IMR-90 (cell line): ENCODE measurements around the gene DLD. TPM values are rescaled to one million over a fixed set of nuclear protein-coding genes. Genes with fewer than 3 reads are reported as not detected.

Experiments used
- ATAC-seq: fragments of 200-7000 bp; cut with Tn5 transposase; 2 replicates; pipeline ENCODE4 v1.9.1; 2020; ENCODE audit warnings: low read depth, mild to moderate bottlenecking, moderate library complexity
- BruUV-seq: library from RNA; stranded (reverse); fragments of 400-500 nt; replicated peaks from 2 replicates; lab custom pipeline; 2021; lab: Mats Ljungman, UMichigan
- CTCF ChIA-PET: fragments of 300-600 bp; formaldehyde crosslinking; extraction: SDS; loops from one replicate; lab custom pipeline; 2021; ENCODE audit warnings: antibody characterized with exemption; lab: Yijun Ruan, JAX
- POLR2A ChIA-PET: fragments of 300-600 bp; sonication (Branson Sonifier 250); formaldehyde crosslinking; loops from one replicate; lab custom pipeline; 2022; ENCODE audit warnings: antibody characterized with exemption; ENCODE audit not compliant: unreplicated experiment; lab: Charles Lee
- DNase-seq: peaks from one replicate; pipeline ENCODE4 v3.0.0; 2013
- H2AFZ ChIP-seq: replicated peaks from 2 replicates; pipeline ENCODE3; 2013; ENCODE audit warnings: low read length, mild to moderate bottlenecking; ENCODE audit not compliant: poor library complexity
- H2AK5ac ChIP-seq: 2 replicates; pipeline ENCODE4 v1.6.1; 2013; ENCODE audit warnings: low read depth, low read length, inconsistent platforms
- H2AK9ac ChIP-seq: replicated peaks from 2 replicates; pipeline ENCODE3; 2013; ENCODE audit warnings: mild to moderate bottlenecking, low read depth, low read length, moderate library complexity; ENCODE audit not compliant: poor library complexity
- H2BK120ac ChIP-seq: 2 replicates; pipeline ENCODE4 v1.6.1; 2013; ENCODE audit warnings: low read depth, low read length, inconsistent platforms
- H2BK15ac ChIP-seq: 3 replicates; pipeline ENCODE4 v1.6.1; 2013; ENCODE audit warnings: low read depth, low read length, inconsistent platforms
- H2BK20ac ChIP-seq: 2 replicates; pipeline ENCODE4 v1.6.1; 2013; ENCODE audit warnings: low read depth, mild to moderate bottlenecking, inconsistent platforms, low read length, moderate library complexity
- H2BK5ac ChIP-seq: 2 replicates; pipeline ENCODE4 v1.6.1; 2013; ENCODE audit warnings: mild to moderate bottlenecking, low read depth, low read length, inconsistent platforms; ENCODE audit not compliant: poor library complexity, severe bottlenecking
- H3K14ac ChIP-seq: replicated peaks from 2 replicates; pipeline ENCODE4 v1.6.1; 2013; ENCODE audit warnings: low read depth, low read length, inconsistent platforms
- H3K18ac ChIP-seq: 2 replicates; pipeline ENCODE4 v1.6.1; 2013; ENCODE audit warnings: low read depth, low read length, control low read depth
- H3K23ac ChIP-seq: 2 replicates; pipeline ENCODE4 v1.6.1; 2013; ENCODE audit warnings: low read depth, low read length, inconsistent platforms
- H3K27ac ChIP-seq: 2 replicates; pipeline ENCODE4 v1.5.1; 2013; ENCODE audit warnings: mild to moderate bottlenecking, control low read depth, low read length; ENCODE audit not compliant: insufficient read depth
- H3K27me3 ChIP-seq: 2 replicates; pipeline ENCODE4 v1.6.1; 2013; ENCODE audit warnings: low read length; ENCODE audit not compliant: control insufficient read depth, insufficient read depth
- H3K36me3 ChIP-seq: 2 replicates; pipeline ENCODE4 v1.6.1; 2013; ENCODE audit warnings: low read length, mixed read lengths; ENCODE audit not compliant: control insufficient read depth, insufficient read depth
- H3K4ac ChIP-seq: 2 replicates; pipeline ENCODE4 v1.6.1; 2013; ENCODE audit warnings: low read depth, low read length, inconsistent platforms
- H3K4me1 ChIP-seq: 2 replicates; pipeline ENCODE4 v1.6.1; 2013; ENCODE audit warnings: low read length, mixed read lengths; ENCODE audit not compliant: control insufficient read depth, insufficient read depth
- H3K4me2 ChIP-seq: 2 replicates; pipeline ENCODE4 v1.6.1; 2013; ENCODE audit warnings: low read depth, mild to moderate bottlenecking, control low read depth, low read length, moderate library complexity
- H3K4me3 ChIP-seq: 2 replicates; pipeline ENCODE4 v1.5.1; 2013; ENCODE audit warnings: low read depth, mild to moderate bottlenecking, control low read depth, low read length, moderate library complexity; ENCODE audit not compliant: insufficient read depth
- H3K56ac ChIP-seq: 2 replicates; pipeline ENCODE4 v1.6.1; 2013; ENCODE audit warnings: low read length, inconsistent platforms; ENCODE audit not compliant: insufficient read depth; ENCODE audit errors: extremely low read depth
- H3K79me1 ChIP-seq, 2 experiments: 2 replicates each; pipeline ENCODE4 v1.6.1; 2013; ENCODE audit warnings: low read length in 2 of 2, inconsistent platforms in 1 of 2, low read depth in 1 of 2
- H3K9ac ChIP-seq: 2 replicates; pipeline ENCODE4 v1.6.1; 2013; ENCODE audit warnings: low read depth, low read length, control low read depth
- H3K9me1 ChIP-seq: 2 replicates; pipeline ENCODE4 v1.6.1; 2013; ENCODE audit warnings: low read length, inconsistent platforms; ENCODE audit not compliant: insufficient read depth
- H3K9me3 ChIP-seq: 2 replicates; pipeline ENCODE4 v1.6.1; 2013; ENCODE audit warnings: low read length; ENCODE audit not compliant: control insufficient read depth, insufficient read depth
- H4K20me1 ChIP-seq: 2 replicates; pipeline ENCODE4 v1.6.1; 2013; ENCODE audit warnings: low read length, inconsistent platforms; ENCODE audit not compliant: insufficient read depth
- H4K5ac ChIP-seq: 2 replicates; pipeline ENCODE4 v1.6.1; 2013; ENCODE audit warnings: mild to moderate bottlenecking, low read depth, low read length, control low read depth
- H4K8ac ChIP-seq, 2 experiments: 2 replicates each; pipeline ENCODE4 v1.6.1; 2013; ENCODE audit warnings: low read depth in 2 of 2, low read length in 2 of 2, control low read depth in 1 of 2, inconsistent platforms in 1 of 2
- H4K91ac ChIP-seq: 2 replicates; pipeline ENCODE4 v1.6.1; 2013; ENCODE audit warnings: low read depth, low read length, inconsistent platforms; ENCODE audit not compliant: insufficient read depth
- MAFK ChIP-seq: IDR thresholded peaks from 2 replicates; pipeline ENCODE4 v1.6.1; 2012; ENCODE audit warnings: low read depth, low read length, improper control_type of control experiment
- WGBS, 2 experiments: methylation state at CpG; one replicate each; pipeline versions ENCODE4 v1.1.5 to v1.1.7; 2013; ENCODE audit warnings: missing lambda C conversion rate in 2 of 2; ENCODE audit not compliant: insufficient read length in 1 of 2; ENCODE audit errors: extremely low coverage in 2 of 2; 5-methylcytosine and 5-hydroxymethylcytosine counted together
- dilution Hi-C: fragments of 300-500 bp; cut with HindIII; formaldehyde crosslinking; loops from one replicate; pipeline ENCODE4 v1.14.3; 2018; ENCODE audit warnings: low sequenced_read_pairs; ENCODE audit not compliant: unreplicated experiment
- in situ Hi-C: fragments of 300-500 bp; cut with MboI; formaldehyde crosslinking; loops from 3 replicates; pipeline ENCODE4 v1.14.3; 2019; ENCODE audit warnings: low sequenced_read_pairs, inconsistent platforms, mixed read lengths
- intact Hi-C: fragments of 100-400 bp; cut with micrococcal nuclease; formaldehyde crosslinking; loops from 2 replicates; pipeline ENCODE4 v1.10.0; 2022
- polyA plus RNA-seq, 3 experiments: library from polyadenylated mRNA; depleted of rRNA; stranded (reverse); fragments of >200 nt; gene quantifications; 2 replicates each; pipeline ENCODE4 v1.2.3, GENCODE V29; 2012; ENCODE audit warnings: low replicate concordance in 1 of 3
- total RNA-seq: library from RNA; depleted of rRNA; stranded (reverse); fragments of >200 nt; gene quantifications from 2 replicates; pipeline ENCODE4 v1.2.3, GENCODE V29; 2012
- TF ChIP-seq, protein P1 (sequence below): conservative IDR thresholded peaks from 2 replicates; pipeline ENCODE4 v1.5.1; 2012; ENCODE audit warnings: mild to moderate bottlenecking, low read depth, low read length, improper control_type of control experiment

The DLD gene
- total and polyA plus RNA-seq, 2 of the 4 experiments (the other 2 are of a cell fraction): 121 to 361 TPM

GRCh38 chr7:107842213-107842612, 48.8 kb upstream of the DLD start:
- H3K27me3 ChIP-seq: peaks cover 20% of the 10 kb centered on the region

More at GRCh38 chr7:107842213-107842612, 48.8 kb upstream of the DLD start:
- DNase-seq: no peak
- Histone ChIP-seq H3K4me1 (no peaks in the 10 kb centered on the region), H3K4me2 (no peak overlapping the region), H4K8ac (no peak overlapping the region), H3K18ac (no peak overlapping the region), H2BK20ac (no peak overlapping the region), H3K9ac (no peak overlapping the region), H3K9me1 (no peaks in the 10 kb centered on the region), H3K23ac (no peak overlapping the region), H2AFZ (no peak overlapping the region), H3K4me3 (no peak overlapping the region), H3K9me3 (no peaks in the 10 kb centered on the region; the same call in 1 of the 2 replicates), H4K91ac (no peak overlapping the region), H2BK5ac (no peak overlapping the region), H2BK15ac (no peak overlapping the region), H4K20me1 (no peaks in the 10 kb centered on the region), H2AK5ac (no peak overlapping the region), H4K5ac (no peak overlapping the region), H3K4ac (no peak overlapping the region), H3K79me1 (no peaks in the 10 kb centered on the region), H3K27ac (no peak overlapping the region), H3K36me3 (no peaks in the 10 kb centered on the region), H2BK120ac (no peak overlapping the region), H3K56ac (no peak overlapping the region), H2AK9ac (no peak overlapping the region), H3K14ac (no peak overlapping the region)
- ChIA-PET POLR2A (no interaction called here), CTCF (no interaction called here)
- intact Hi-C loops: no loop called here
- TF ChIP-seq MAFK: 0 out of 2 replicates have a peak, but pooled peaks have one; percentile 30
- TF ChIP-seq, protein P1, sequence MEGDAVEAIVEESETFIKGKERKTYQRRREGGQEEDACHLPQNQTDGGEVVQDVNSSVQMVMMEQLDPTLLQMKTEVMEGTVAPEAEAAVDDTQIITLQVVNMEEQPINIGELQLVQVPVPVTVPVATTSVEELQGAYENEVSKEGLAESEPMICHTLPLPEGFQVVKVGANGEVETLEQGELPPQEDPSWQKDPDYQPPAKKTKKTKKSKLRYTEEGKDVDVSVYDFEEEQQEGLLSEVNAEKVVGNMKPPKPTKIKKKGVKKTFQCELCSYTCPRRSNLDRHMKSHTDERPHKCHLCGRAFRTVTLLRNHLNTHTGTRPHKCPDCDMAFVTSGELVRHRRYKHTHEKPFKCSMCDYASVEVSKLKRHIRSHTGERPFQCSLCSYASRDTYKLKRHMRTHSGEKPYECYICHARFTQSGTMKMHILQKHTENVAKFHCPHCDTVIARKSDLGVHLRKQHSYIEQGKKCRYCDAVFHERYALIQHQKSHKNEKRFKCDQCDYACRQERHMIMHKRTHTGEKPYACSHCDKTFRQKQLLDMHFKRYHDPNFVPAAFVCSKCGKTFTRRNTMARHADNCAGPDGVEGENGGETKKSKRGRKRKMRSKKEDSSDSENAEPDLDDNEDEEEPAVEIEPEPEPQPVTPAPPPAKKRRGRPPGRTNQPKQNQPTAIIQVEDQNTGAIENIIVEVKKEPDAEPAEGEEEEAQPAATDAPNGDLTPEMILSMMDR: no peak
- BruUV-seq: no TSS peak
- no CpG with 5 or more reads among the region's 3 CpGs for WGBS, 2 experiments
- ATAC-seq: no peak
- dilution Hi-C loops: no loop called here
- in situ Hi-C loops: no loop called here
